Measurements from ENCODE around the gene SCN4A.

GRCh38 chr17:63976702-63977101 is 4.0 kb upstream of the SCN4A start:
- TF ChIP-seq, protein P1, sequence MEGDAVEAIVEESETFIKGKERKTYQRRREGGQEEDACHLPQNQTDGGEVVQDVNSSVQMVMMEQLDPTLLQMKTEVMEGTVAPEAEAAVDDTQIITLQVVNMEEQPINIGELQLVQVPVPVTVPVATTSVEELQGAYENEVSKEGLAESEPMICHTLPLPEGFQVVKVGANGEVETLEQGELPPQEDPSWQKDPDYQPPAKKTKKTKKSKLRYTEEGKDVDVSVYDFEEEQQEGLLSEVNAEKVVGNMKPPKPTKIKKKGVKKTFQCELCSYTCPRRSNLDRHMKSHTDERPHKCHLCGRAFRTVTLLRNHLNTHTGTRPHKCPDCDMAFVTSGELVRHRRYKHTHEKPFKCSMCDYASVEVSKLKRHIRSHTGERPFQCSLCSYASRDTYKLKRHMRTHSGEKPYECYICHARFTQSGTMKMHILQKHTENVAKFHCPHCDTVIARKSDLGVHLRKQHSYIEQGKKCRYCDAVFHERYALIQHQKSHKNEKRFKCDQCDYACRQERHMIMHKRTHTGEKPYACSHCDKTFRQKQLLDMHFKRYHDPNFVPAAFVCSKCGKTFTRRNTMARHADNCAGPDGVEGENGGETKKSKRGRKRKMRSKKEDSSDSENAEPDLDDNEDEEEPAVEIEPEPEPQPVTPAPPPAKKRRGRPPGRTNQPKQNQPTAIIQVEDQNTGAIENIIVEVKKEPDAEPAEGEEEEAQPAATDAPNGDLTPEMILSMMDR (IDR thresholded peaks at IDR 0.05; ENCODE audit: insufficient read depth, low read depth, low read length), result no peak
- no peak for TF ChIP-seq EZH2 (IDR thresholded peaks at IDR 0.05; ENCODE audit: insufficient read depth, low read length)

All from astrocyte (in vitro differentiated cells and primary cell).